CD14-positive monocyte (primary cell): ENCODE data around the gene NAPB. TPM values are rescaled to one million over a fixed set of nuclear protein-coding genes. Genes with fewer than 3 reads are reported as not detected.

Source experiments
- DNase-seq, 3 donors: peaks; one replicate each; pipeline ENCODE4 v3.0.0-alpha.2; 2011 to 2022
- H2AFZ ChIP-seq: 2 replicates; pipeline ENCODE4 v1.6.0; 2012; ENCODE audit warnings: mild to moderate bottlenecking, low read depth, low read length, inconsistent platforms; ENCODE audit not compliant: insufficient read depth, poor library complexity, severe bottlenecking
- H3K27ac ChIP-seq, 2 donors: 1 replicate in 1 of 2; 2 replicates in 1 of 2; pipeline ENCODE4 v1.5.1; 2012 to 2013; ENCODE audit warnings: low read length in 2 of 2, control low read depth in 1 of 2, inconsistent platforms in 1 of 2, low read depth in 1 of 2, mild to moderate bottlenecking in 1 of 2
- H3K27me3 ChIP-seq, 2 donors: one replicate each; pipeline versions ENCODE4 v1.6.0 to v1.6.1; 2011 to 2013; ENCODE audit warnings: low read length in 2 of 2; ENCODE audit not compliant: control insufficient read depth in 2 of 2, insufficient read depth in 2 of 2
- H3K36me3 ChIP-seq, 2 donors: replicated peaks in 1 of 2; 1 replicate in 1 of 2; 2 replicates in 1 of 2; pipeline versions ENCODE4 v1.5.1 to v1.6.1; 2012 to 2013; ENCODE audit warnings: low read length in 2 of 2, control low read depth in 1 of 2, inconsistent platforms in 1 of 2, mild to moderate bottlenecking in 1 of 2; ENCODE audit not compliant: insufficient read depth in 2 of 2, control insufficient read depth in 1 of 2
- H3K4me1 ChIP-seq, 2 donors: 1 replicate in 1 of 2; 2 replicates in 1 of 2; pipeline versions ENCODE4 v1.5.1 to v1.6.1; 2012 to 2013; ENCODE audit warnings: low read length in 2 of 2, control low read depth in 1 of 2, inconsistent platforms in 1 of 2, mild to moderate bottlenecking in 1 of 2, moderate library complexity in 1 of 2; ENCODE audit not compliant: insufficient read depth in 2 of 2, control insufficient read depth in 1 of 2
- H3K4me2 ChIP-seq: replicated peaks from 2 replicates; pipeline ENCODE3; 2012; ENCODE audit warnings: low read length, moderate library complexity, mild to moderate bottlenecking; ENCODE audit not compliant: poor library complexity, severe bottlenecking; ENCODE audit errors: extremely low read depth
- H3K4me3 ChIP-seq, 3 experiments: fragments of 200-600 bp in 1 of 3; sonication (generic) in 1 of 3; replicated peaks in 1 of 3; 1 replicate in 2 of 3; 2 replicates in 1 of 3; pipeline ENCODE4 v1.5.1; 2011 to 2013; ENCODE audit warnings: low read length in 3 of 3, mild to moderate bottlenecking in 3 of 3, control low read depth in 2 of 3, low read depth in 2 of 3, inconsistent platforms in 1 of 3, moderate library complexity in 1 of 3
- H3K79me2 ChIP-seq: 2 replicates; pipeline ENCODE4 v1.6.0; 2012; ENCODE audit warnings: mild to moderate bottlenecking, control low read depth, inconsistent platforms, low read length, moderate library complexity; ENCODE audit not compliant: insufficient read depth
- H3K9ac ChIP-seq: 2 replicates; pipeline ENCODE4 v1.6.0; 2017; ENCODE audit warnings: low read length, mild to moderate bottlenecking; ENCODE audit not compliant: insufficient read depth, poor library complexity, severe bottlenecking
- H3K9me3 ChIP-seq, 2 donors: replicated peaks in 1 of 2; 1 replicate in 1 of 2; 2 replicates in 1 of 2; pipeline versions ENCODE4 v1.5.1 to v1.6.1; 2012 to 2013; ENCODE audit warnings: low read length in 2 of 2, control low read depth in 1 of 2; ENCODE audit not compliant: control insufficient read depth in 1 of 2, insufficient read depth in 1 of 2
- H4K20me1 ChIP-seq: 2 replicates; pipeline ENCODE4 v1.6.0; 2012; ENCODE audit warnings: mild to moderate bottlenecking, low read length, control low read depth, moderate library complexity; ENCODE audit not compliant: insufficient read depth
- H3K27ac Mint-ChIP-seq, 7 donors: one replicate each; pipeline ENCODE4 v1.8.0; 2020; ENCODE audit warnings: mild to moderate bottlenecking in 7 of 7, mixed read lengths in 7 of 7, moderate library complexity in 6 of 7, inconsistent platforms in 2 of 7
- H3K27me3 Mint-ChIP-seq, 3 donors: one replicate each; pipeline ENCODE4 v1.8.0; 2021 to 2022; ENCODE audit warnings: low read depth in 3 of 3, mild to moderate bottlenecking in 3 of 3, mixed read lengths in 3 of 3, moderate library complexity in 3 of 3, inconsistent platforms in 1 of 3
- H3K36me3 Mint-ChIP-seq, 2 donors: one replicate each; pipeline ENCODE4 v1.8.0; 2020; ENCODE audit warnings: mixed read lengths in 2 of 2, inconsistent platforms in 1 of 2, mild to moderate bottlenecking in 1 of 2
- H3K4me1 Mint-ChIP-seq: one replicate; pipeline ENCODE4 v1.8.0; 2020; ENCODE audit warnings: mild to moderate bottlenecking, mixed read lengths
- H3K4me3 Mint-ChIP-seq, 2 donors: one replicate each; pipeline ENCODE4 v1.8.0; 2020; ENCODE audit warnings: mild to moderate bottlenecking in 2 of 2, mixed read lengths in 2 of 2, moderate library complexity in 1 of 2
- H3K9me3 Mint-ChIP-seq, 7 donors: one replicate each; pipeline ENCODE4 v1.8.0; 2020 to 2022; ENCODE audit warnings: mixed read lengths in 7 of 7, mild to moderate bottlenecking in 6 of 7, moderate library complexity in 6 of 7, inconsistent platforms in 2 of 7
- WGBS: methylation state at CpG from one replicate; pipeline ENCODE4 v1.1.5; 2013; ENCODE audit warnings: missing lambda C conversion rate; ENCODE audit not compliant: insufficient coverage; 5-methylcytosine and 5-hydroxymethylcytosine counted together
- intact Hi-C, 2 donors: fragments of 100-400 bp; cut with micrococcal nuclease; formaldehyde crosslinking; loops; one replicate each; pipeline versions ENCODE4 v1.15.0 to v1.15.1; 2023
- polyA plus RNA-seq, 3 donors: library from polyadenylated mRNA; depleted of rRNA in 1 of 3; unstranded in 2 of 3; stranded (reverse) in 1 of 3; fragments of 300-500 nt in 2 of 3; fragments of >200 nt in 1 of 3; fragmentation: Illumina TruSeq in 2 of 3; gene quantifications; 1 replicate in 2 of 3; 2 replicates in 1 of 3; pipeline ENCODE4 v1.2.3, GENCODE V29; 2012 to 2021
- TF ChIP-seq, protein P1 (sequence below): fragments of 200-600 bp; IDR thresholded peaks from one replicate; pipeline ENCODE4 v1.8.0; 2022; ENCODE audit warnings: antibody characterized with exemption, mild to moderate bottlenecking

The NAPB gene
- polyA plus RNA-seq, 3 donors = 2.4 to 6.3 (median 2.6) TPM

DNA sequence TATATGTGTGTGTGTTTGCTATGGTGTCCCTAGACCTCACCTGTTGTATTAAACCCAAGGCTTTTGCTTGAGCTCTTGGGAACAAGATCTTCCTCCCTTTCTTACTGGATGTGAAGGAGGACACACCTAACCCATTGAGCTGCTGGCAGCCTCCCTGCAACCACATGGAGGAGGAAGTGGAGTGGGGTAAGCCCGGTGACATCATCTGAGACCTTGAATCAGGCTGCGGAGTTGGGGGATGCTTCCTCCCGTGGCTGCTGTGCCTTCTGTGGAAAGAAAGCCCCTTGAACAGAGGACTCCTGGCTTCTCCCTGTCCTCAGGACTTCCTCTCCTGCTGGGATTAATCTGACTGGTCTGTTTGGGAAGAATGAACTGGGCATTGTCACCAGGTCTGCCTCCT, 28.1 kb upstream of the NAPB start:
- Histone ChIP-seq H3K36me3 (no peaks in the 10 kb centered on the region), H3K4me1 (peaks cover 0 to 5% of the 10 kb centered on the region in 2 donors), H3K9ac (no peak overlapping the region), H2AFZ (no peak overlapping the region), H3K27ac (no peak overlapping the region), H3K4me3 (no peak overlapping the region), H4K20me1 (no peaks in the 10 kb centered on the region), H3K79me2 (no peaks in the 10 kb centered on the region), H3K9me3 (no peaks in the 10 kb centered on the region), H3K27me3 (no peaks in the 10 kb centered on the region), H3K4me2 (no peak overlapping the region)
- peaks cover 1 to 3% (median 2%) of the 10 kb centered on the region in 3 donors for H3K27me3 Mint-ChIP-seq
- peak; percentile 21 to 64 (median 23) for DNase-seq
- no peaks in the 10 kb centered on the region for H3K36me3 Mint-ChIP-seq
- no peak overlapping the region for H3K27ac Mint-ChIP-seq
- no peaks in the 10 kb centered on the region for H3K9me3 Mint-ChIP-seq
- H3K4me3 Mint-ChIP-seq = no peak overlapping the region
- TF ChIP-seq, protein P1, sequence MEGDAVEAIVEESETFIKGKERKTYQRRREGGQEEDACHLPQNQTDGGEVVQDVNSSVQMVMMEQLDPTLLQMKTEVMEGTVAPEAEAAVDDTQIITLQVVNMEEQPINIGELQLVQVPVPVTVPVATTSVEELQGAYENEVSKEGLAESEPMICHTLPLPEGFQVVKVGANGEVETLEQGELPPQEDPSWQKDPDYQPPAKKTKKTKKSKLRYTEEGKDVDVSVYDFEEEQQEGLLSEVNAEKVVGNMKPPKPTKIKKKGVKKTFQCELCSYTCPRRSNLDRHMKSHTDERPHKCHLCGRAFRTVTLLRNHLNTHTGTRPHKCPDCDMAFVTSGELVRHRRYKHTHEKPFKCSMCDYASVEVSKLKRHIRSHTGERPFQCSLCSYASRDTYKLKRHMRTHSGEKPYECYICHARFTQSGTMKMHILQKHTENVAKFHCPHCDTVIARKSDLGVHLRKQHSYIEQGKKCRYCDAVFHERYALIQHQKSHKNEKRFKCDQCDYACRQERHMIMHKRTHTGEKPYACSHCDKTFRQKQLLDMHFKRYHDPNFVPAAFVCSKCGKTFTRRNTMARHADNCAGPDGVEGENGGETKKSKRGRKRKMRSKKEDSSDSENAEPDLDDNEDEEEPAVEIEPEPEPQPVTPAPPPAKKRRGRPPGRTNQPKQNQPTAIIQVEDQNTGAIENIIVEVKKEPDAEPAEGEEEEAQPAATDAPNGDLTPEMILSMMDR = no peak
- H3K4me1 Mint-ChIP-seq = peaks cover 8% of the 10 kb centered on the region
- intact Hi-C loops = no loop called here
- WGBS = no CpG with 5 or more reads among the region's 3 CpGs

DNA sequence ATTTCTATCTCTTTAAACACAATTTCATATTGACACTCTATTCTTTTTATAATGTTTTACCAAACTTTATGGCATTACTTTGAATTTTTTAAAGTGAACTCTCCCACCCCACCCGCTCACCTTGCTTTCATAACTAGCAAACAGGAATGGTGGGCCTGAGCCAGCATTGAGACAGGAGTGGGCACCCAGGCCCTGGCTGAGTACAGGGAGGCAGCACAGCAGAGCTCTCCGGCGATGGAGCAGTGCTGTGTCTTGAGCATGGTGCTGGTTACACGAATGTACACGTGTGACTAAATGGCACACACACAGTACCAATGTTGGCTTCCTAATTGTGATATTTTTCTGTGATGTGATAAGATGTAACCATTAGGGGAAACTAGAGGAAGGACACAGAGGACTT, 26.9 kb upstream of the NAPB start:
- Mint-ChIP-seq H3K9me3 (no peaks in the 10 kb centered on the region), H3K27ac (no peak overlapping the region), H3K4me1 (peaks cover 8% of the 10 kb centered on the region), H3K36me3 (no peaks in the 10 kb centered on the region), H3K4me3 (no peak overlapping the region), H3K27me3 (peaks cover 2 to 8% (median 3%) of the 10 kb centered on the region in 3 donors)
- Histone ChIP-seq H2AFZ (no peak overlapping the region), H3K79me2 (no peaks in the 10 kb centered on the region), H3K9me3 (no peaks in the 10 kb centered on the region), H3K4me1 (peaks cover 0 to 5% of the 10 kb centered on the region in 2 donors), H4K20me1 (no peaks in the 10 kb centered on the region), H3K4me2 (no peak overlapping the region), H3K27me3 (no peaks in the 10 kb centered on the region), H3K36me3 (no peaks in the 10 kb centered on the region), H3K27ac (no peak overlapping the region), H3K4me3 (no peak overlapping the region), H3K9ac (no peak overlapping the region)
- TF ChIP-seq, protein P1 = no peak
- no peak for DNase-seq
- WGBS = 93% methylated on average over 2 of the region's 5 CpGs
- intact Hi-C loops = no loop called here
